Renal cortex interstitium (tissue), 11 donors: ENCODE data around the gene STH. TPM values are rescaled to one million over a fixed set of nuclear protein-coding genes. Genes with fewer than 3 reads are reported as not detected.

Source experiments
- DNase-seq, 11 donors: peaks; one replicate each; pipeline ENCODE4 v3.0.0-alpha.2; 2013; ENCODE audit warnings: low read depth in 9 of 11, low spot score in 4 of 11; ENCODE audit errors: extremely low read depth in 1 of 11
- polyA plus RNA-seq, 3 donors: library from polyadenylated mRNA; unstranded; fragments of 120-200 nt; gene quantifications; one replicate each; pipeline ENCODE4 v1.2.1, GENCODE V29; 2013; ENCODE audit not compliant: insufficient read length in 3 of 3

Gene STH
- polyA plus RNA-seq, 3 donors: not detected

GRCh38 chr17:46035112-46035818 is 36.2 kb downstream of the STH start:
- DNase-seq: no peak

GRCh38 chr17:46036491-46036890 is 37.4 kb downstream of the STH start:
- no peak for DNase-seq

GRCh38 chr17:46037722-46038255 is 38.7 kb downstream of the STH start:
- DNase-seq: no peak

GRCh38 chr17:46038414-46038813 is 39.4 kb downstream of the STH start:
- no peak for DNase-seq

- DNase-seq: no peak
Measured at GRCh38 chr17:46038937-46039336, 39.9 kb downstream of the STH start.

- DNase-seq: no peak
Measured at GRCh38 chr17:46039592-46040186, 40.6 kb downstream of the STH start.

GRCh38 chr17:46042246-46042645 is 43.2 kb downstream of the STH start:
- DNase-seq: no peak

- no peak for DNase-seq
Measured at GRCh38 chr17:46042925-46043324, 43.9 kb downstream of the STH start.

- DNase-seq: no peak
Measured at GRCh38 chr17:46043606-46044005, 44.6 kb downstream of the STH start.

- DNase-seq: peak; percentile 55 to 84 (median 71)
Measured at GRCh38 chr17:46044286-46044928, 45.4 kb downstream of the STH start.

- DNase-seq: no peak
Measured at GRCh38 chr17:46044989-46045388, 45.9 kb downstream of the STH start.

GRCh38 chr17:46045639-46046038 is 46.6 kb downstream of the STH start:
- no peak for DNase-seq

- peak in 2 of 11 donors; percentile 5 to 7 for DNase-seq
Measured at GRCh38 chr17:46046957-46047356, 47.9 kb downstream of the STH start.

- no peak for DNase-seq
Measured at GRCh38 chr17:46047398-46047797, 48.3 kb downstream of the STH start.

GRCh38 chr17:46047856-46048255 is 48.8 kb downstream of the STH start:
- no peak for DNase-seq

Other genes with a start within 250 kb of the STH start
- gene CRHR1, start 214.9 kb upstream of the STH start, polyA plus RNA-seq: under 1 TPM in 1 of 3 donors, not detected in 2; 0.39 TPM
- gene SPPL2C, start 154.4 kb upstream of the STH start, polyA plus RNA-seq: not detected
- 1 to 10 TPM; 7.1 to 8.1 (median 7.4) TPM for gene MAPT, start 104.7 kb upstream of the STH start, polyA plus RNA-seq
- 10 to 100 TPM; 84.5 to 90.4 (median 85.7) TPM for gene KANSL1, start 194.2 kb downstream of the STH start, polyA plus RNA-seq